Panc1 (cell line): ENCODE data around the gene PAIP1. TPM values are rescaled to one million over a fixed set of nuclear protein-coding genes. Genes with fewer than 3 reads are reported as not detected.
"Not testable (repeated sequence)": the region's sequence is repeated elsewhere in the genome, so short reads cannot be mapped to it uniquely, and the experiment has no call there.

ENCODE experiments used
- ATAC-seq: fragments of 200-7000 bp; cut with Tn5 transposase; 2 replicates; pipeline ENCODE4 v1.9.1; 2020; ENCODE audit warnings: mild to moderate bottlenecking, moderate library complexity
- BruUV-seq: library from RNA; stranded (reverse); fragments of 400-500 nt; replicated peaks from 2 replicates; lab custom pipeline; 2021; lab: Mats Ljungman, UMichigan
- CTCF ChIA-PET: fragments of 300-600 bp; sonication (Branson Sonifier 250); formaldehyde crosslinking; loops from one replicate; lab custom pipeline; 2022; ENCODE audit warnings: antibody characterized with exemption; lab: Charles Lee
- POLR2A ChIA-PET: fragments of 300-600 bp; sonication (Branson Sonifier 250); formaldehyde crosslinking; loops from one replicate; lab custom pipeline; 2022; ENCODE audit warnings: antibody characterized with exemption; lab: Charles Lee
- DNase-seq: peaks from one replicate; pipeline ENCODE4 v3.0.0-alpha.2; 2010; ENCODE audit warnings: low read depth, low spot score
- H3K27ac ChIP-seq: 2 replicates; pipeline ENCODE4 v1.5.1; 2011; ENCODE audit warnings: mild to moderate bottlenecking, low read length, inconsistent platforms
- H3K27me3 ChIP-seq: fragments of 200-500 bp; sonication (Bioruptor generic); 2 replicates; pipeline ENCODE4 v1.6.0; 2014; ENCODE audit warnings: low read length, inconsistent platforms; ENCODE audit not compliant: control insufficient read depth, insufficient read depth
- H3K36me3 ChIP-seq: fragments of 200-500 bp; sonication (Bioruptor generic); 2 replicates; pipeline ENCODE4 v1.5.1; 2014; ENCODE audit warnings: inconsistent platforms, mild to moderate bottlenecking, low read length, moderate library complexity; ENCODE audit not compliant: control insufficient read depth, insufficient read depth
- H3K4me1 ChIP-seq: 2 replicates; pipeline ENCODE4 v1.5.1; 2011; ENCODE audit warnings: inconsistent platforms, mild to moderate bottlenecking, low read length, moderate library complexity; ENCODE audit not compliant: control insufficient read depth, insufficient read depth
- H3K4me3 ChIP-seq, 2 experiments: 2 replicates each; pipeline ENCODE4 v1.5.1; 2011 to 2012; ENCODE audit warnings: low read depth in 2 of 2, low read length in 2 of 2, mild to moderate bottlenecking in 2 of 2, inconsistent platforms in 1 of 2, moderate library complexity in 1 of 2
- H3K9me3 ChIP-seq: fragments of 200-500 bp; sonication (Bioruptor generic); 2 replicates; pipeline ENCODE4 v1.5.1; 2014; ENCODE audit warnings: low read depth, mild to moderate bottlenecking, inconsistent platforms, low read length, moderate library complexity; ENCODE audit not compliant: control insufficient read depth, insufficient read depth
- CTCF ChIP-seq: fragments of 450-650 bp; IDR thresholded peaks from 2 replicates; pipeline ENCODE4 v1.5.1; 2017; ENCODE audit warnings: mild to moderate bottlenecking
- POLR2AphosphoS5 ChIP-seq: IDR thresholded peaks from 2 replicates; pipeline ENCODE4 v1.6.1; 2012; ENCODE audit warnings: mild to moderate bottlenecking, low read depth, low read length, moderate library complexity
- SIN3A ChIP-seq: IDR thresholded peaks from 2 replicates; pipeline ENCODE4 v1.6.1; 2012; ENCODE audit warnings: low read depth, mild to moderate bottlenecking, low read length, moderate library complexity, borderline replicate concordance; ENCODE audit not compliant: insufficient read depth
- TCF7L2 ChIP-seq: IDR thresholded peaks from 2 replicates; pipeline ENCODE4 v1.6.1; 2011; ENCODE audit warnings: mild to moderate bottlenecking, low read depth, low read length, inconsistent platforms
- in situ Hi-C: cut with HindIII; loops from 2 replicates; pipeline ENCODE4 v1.10.0; 2016; ENCODE audit warnings: low sequenced_read_pairs, low pct_unique_long_range_greater_than_20kb
- intact Hi-C: fragments of 100-400 bp; cut with micrococcal nuclease; formaldehyde crosslinking; loops from one replicate; pipeline ENCODE4 v1.10.0; 2022; ENCODE audit not compliant: unreplicated experiment
- total RNA-seq: library from RNA; stranded (reverse); gene quantifications from one replicate; pipeline ENCODE4 v1.2.1, GENCODE V29; 2021; ENCODE audit not compliant: unreplicated experiment
- TF ChIP-seq, protein P1 (sequence below), 2 experiments: IDR thresholded peaks; 2 replicates each; pipeline ENCODE4 v1.6.1; 2011 to 2012; ENCODE audit warnings: low read depth in 2 of 2, control low read depth in 1 of 2, low read length in 1 of 2, mild to moderate bottlenecking in 1 of 2, moderate library complexity in 1 of 2; ENCODE audit not compliant: insufficient read depth in 1 of 2

PAIP1 gene
- total RNA-seq, 1 experiment from 2014 or later, result 127 TPM

- CTCF ChIA-PET, result no interaction called here
These were observed 25.5 kb upstream of the PAIP1 start for GRCh38 chr5:43582082-43583005.

DNA sequence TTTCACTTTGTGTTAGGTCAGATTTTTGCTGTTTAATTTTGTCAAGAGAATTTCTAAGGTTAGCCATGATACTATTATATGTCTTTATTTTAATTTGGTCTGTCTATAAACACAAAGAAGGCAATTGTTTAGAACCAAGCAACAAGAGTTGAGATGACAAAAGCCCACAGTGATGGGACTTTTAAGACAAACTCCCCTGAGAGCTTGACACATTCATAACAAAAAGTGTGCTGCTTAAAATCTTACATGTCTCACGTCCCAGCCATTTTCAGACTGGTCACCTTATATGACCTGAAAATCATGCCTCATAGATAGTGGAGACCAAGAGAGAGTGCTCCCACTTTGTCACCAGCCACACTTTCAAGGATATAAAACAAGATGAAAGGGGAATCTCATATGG is 24.5 kb upstream of the PAIP1 start:
- intact Hi-C loops, result no loop called here
- H3K27ac ChIP-seq, result no peak overlapping the region
- in situ Hi-C loops, result no loop called here
- CTCF ChIA-PET, result no interaction called here
- no peaks in the 10 kb centered on the region for H3K36me3 ChIP-seq
- no peaks in the 10 kb centered on the region for H3K9me3 ChIP-seq
- BruUV-seq, result TSS peak; percentile 30
- no peak for TF ChIP-seq POLR2AphosphoS5
- TF ChIP-seq, protein P1, sequence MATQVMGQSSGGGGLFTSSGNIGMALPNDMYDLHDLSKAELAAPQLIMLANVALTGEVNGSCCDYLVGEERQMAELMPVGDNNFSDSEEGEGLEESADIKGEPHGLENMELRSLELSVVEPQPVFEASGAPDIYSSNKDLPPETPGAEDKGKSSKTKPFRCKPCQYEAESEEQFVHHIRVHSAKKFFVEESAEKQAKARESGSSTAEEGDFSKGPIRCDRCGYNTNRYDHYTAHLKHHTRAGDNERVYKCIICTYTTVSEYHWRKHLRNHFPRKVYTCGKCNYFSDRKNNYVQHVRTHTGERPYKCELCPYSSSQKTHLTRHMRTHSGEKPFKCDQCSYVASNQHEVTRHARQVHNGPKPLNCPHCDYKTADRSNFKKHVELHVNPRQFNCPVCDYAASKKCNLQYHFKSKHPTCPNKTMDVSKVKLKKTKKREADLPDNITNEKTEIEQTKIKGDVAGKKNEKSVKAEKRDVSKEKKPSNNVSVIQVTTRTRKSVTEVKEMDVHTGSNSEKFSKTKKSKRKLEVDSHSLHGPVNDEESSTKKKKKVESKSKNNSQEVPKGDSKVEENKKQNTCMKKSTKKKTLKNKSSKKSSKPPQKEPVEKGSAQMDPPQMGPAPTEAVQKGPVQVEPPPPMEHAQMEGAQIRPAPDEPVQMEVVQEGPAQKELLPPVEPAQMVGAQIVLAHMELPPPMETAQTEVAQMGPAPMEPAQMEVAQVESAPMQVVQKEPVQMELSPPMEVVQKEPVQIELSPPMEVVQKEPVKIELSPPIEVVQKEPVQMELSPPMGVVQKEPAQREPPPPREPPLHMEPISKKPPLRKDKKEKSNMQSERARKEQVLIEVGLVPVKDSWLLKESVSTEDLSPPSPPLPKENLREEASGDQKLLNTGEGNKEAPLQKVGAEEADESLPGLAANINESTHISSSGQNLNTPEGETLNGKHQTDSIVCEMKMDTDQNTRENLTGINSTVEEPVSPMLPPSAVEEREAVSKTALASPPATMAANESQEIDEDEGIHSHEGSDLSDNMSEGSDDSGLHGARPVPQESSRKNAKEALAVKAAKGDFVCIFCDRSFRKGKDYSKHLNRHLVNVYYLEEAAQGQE (IDR thresholded peaks at IDR 0.05; ENCODE audit: insufficient read depth in 1 of 2, low read depth in 2 of 2, low read length in 1 of 2), result no peak
- TF ChIP-seq TCF7L2, result no peak
- TF ChIP-seq SIN3A, result no peak
- no peak for TF ChIP-seq CTCF
- ATAC-seq (no peak), DNase-seq (no peak)
- H3K4me1 ChIP-seq, result no peaks in the 10 kb centered on the region
- POLR2A ChIA-PET, result no interaction called here
- no peaks in the 10 kb centered on the region for H3K27me3 ChIP-seq
- H3K4me3 ChIP-seq, result no peak overlapping the region

More at GRCh38 chr5:43582082-43583005, 25.5 kb upstream of the PAIP1 start:
- DNase-seq, result no peak
- Histone ChIP-seq H3K4me3 (no peak overlapping the region), H3K36me3 (no peaks in the 10 kb centered on the region), H3K4me1 (no peaks in the 10 kb centered on the region), H3K9me3 (no peaks in the 10 kb centered on the region), H3K27me3 (no peaks in the 10 kb centered on the region), H3K27ac (no peak overlapping the region)
- ATAC-seq, result no peak
- TF ChIP-seq CTCF, result no peak
- TF ChIP-seq POLR2AphosphoS5, result no peak
- TF ChIP-seq, protein P1 (IDR thresholded peaks at IDR 0.05; ENCODE audit: insufficient read depth in 1 of 2, low read depth in 2 of 2, low read length in 1 of 2), result no peak
- no peak for TF ChIP-seq TCF7L2
- TF ChIP-seq SIN3A, result no peak
- POLR2A ChIA-PET, result no interaction called here
- intact Hi-C loops (no loop called here), in situ Hi-C loops (no loop called here)
- no TSS peak for BruUV-seq

DNA sequence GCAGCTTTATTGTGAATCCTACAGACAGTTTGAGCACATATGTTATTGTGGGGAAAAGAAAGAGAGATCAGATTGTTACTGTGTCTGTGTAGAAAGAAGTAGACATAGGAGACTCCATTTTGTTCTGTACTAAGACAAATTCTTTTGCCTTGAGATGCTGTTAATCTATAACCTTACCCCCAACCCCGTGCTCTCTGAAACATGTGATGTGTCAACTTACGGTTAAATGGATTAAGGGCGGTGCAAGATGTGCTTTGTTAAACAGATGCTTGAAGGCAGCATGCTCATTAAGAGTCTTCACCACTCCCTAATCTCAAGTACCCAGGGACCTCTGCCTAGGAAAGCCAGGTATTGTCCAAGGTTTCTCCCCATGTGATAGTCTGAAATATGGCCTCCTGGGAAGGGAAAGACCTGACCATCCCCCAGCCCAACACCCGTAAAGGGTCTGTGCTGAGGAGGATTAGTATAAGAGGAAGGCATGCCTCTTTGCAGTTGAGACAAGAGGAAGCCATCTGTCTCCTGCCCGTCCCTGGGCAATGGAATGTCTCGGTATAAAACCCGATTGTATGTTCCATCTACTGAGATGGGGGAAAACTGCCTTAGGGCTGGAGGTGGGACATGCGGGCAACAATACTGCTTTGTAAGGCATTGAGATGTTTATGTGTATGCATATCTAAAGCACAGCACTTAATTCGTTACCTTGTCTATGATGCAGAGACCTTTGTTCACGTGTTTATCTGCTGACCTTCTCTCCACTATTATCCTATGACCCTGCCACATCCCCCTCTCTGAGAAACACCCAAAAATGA is 23.7 kb upstream of the PAIP1 start:
- DNase-seq, H3K9me3 ChIP-seq, H3K4me1 ChIP-seq, BruUV-seq, in situ Hi-C loops, ATAC-seq, H3K27me3 ChIP-seq, intact Hi-C loops, POLR2A ChIA-PET, H3K36me3 ChIP-seq, H3K27ac ChIP-seq, CTCF ChIA-PET, H3K4me3 ChIP-seq: not testable (repeated sequence)
